Measurements from ENCODE around the gene AMH. TPM values are rescaled to one million over a fixed set of nuclear protein-coding genes. Genes with fewer than 3 reads are reported as not detected.

Gene AMH
- total and polyA plus RNA-seq, 2 donors, result 0.44 TPM; not detected in 1

DNA sequence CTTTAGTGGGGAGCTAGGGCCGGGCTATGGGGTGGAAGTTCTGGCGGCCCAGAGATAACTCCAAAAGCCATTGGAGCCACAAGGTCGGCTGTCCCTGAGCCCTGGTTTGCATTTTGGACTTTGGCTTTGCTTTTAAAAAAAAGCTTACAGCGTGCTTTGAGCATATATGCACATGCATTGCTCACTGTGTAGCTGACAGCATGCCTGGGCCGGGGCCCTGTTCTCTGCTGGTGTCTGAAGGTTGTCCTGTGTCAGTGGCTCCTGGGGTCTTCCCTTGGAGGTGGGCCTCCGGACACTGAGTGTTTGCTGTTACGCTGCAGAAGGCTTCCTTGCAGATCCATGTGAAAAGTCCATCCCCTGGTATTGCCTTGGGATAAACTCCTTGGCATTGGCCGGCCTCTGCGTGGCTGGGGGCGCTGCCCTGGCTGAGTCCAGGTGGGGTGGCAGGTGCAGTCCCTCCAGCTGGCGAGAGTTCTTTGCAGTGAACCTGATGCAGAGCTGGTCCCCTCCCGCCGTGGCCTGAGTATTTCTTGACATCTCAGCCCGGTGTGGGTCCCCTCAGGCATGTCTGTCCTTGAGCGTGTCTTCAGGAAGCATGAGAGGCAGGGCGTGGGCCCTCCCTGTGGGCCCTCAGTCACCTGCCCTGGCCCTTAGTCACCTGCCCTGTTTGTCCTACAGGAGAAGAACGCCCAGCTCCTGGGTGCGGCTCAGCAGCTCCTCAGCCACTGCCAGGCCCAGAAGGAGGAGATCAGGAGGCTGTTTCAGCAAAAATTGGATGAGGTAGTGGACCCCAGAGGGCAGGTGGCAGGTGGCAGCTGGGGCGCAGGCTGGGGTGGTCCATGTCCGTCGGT lies 36.0 kb upstream of the AMH start:
- Histone ChIP-seq H3K27ac (ENCODE audit: low read depth) (no peak overlapping the region), H3K4me1 (ENCODE audit: insufficient read depth) (no peaks in the 10 kb centered on the region), H3K4me3 (ENCODE audit: low read depth, low read length) (no peak overlapping the region), H3K36me3 (ENCODE audit: insufficient read depth) (peaks cover 18% of the 10 kb centered on the region)
- WGBS, result 92% methylated on average over 21 of the region's 21 CpGs
- DNase-seq (ENCODE audit: extremely low spot score), result no peak

GRCh38 chr19:2213799-2214198 lies 35.3 kb upstream of the AMH start:
- peaks cover 18% of the 10 kb centered on the region for H3K36me3 ChIP-seq (ENCODE audit: insufficient read depth)
- no peaks in the 10 kb centered on the region for H3K4me1 ChIP-seq (ENCODE audit: insufficient read depth)
- H3K4me3 ChIP-seq (ENCODE audit: low read depth, low read length), result no peak overlapping the region
- 83% methylated on average over 26 of the region's 26 CpGs for WGBS
- DNase-seq (ENCODE audit: extremely low spot score), result no peak
- no peak overlapping the region for H3K27ac ChIP-seq (ENCODE audit: low read depth)

DNA sequence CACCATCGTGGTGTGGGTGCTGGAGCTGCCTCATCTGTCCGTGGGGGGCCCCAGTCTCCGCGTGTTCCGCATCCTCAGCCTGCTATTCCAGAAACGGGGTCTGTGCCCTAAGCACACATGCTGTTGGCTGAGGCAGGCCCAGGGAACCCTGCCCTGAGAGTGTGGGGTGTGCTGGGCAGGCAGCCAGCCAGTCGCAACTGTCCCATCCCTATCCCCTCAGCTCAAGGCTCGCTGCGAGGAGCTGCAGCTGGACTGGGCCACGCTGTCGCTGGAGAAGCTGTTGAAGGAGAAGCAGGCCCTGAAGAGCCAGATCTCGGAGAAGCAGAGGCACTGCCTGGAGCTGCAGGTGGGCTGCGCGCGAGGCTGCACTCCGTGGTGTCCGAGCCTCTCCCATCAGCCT lies 34.9 kb upstream of the AMH start:
- WGBS, result 88% methylated on average over 17 of the region's 17 CpGs
- H3K36me3 ChIP-seq (ENCODE audit: insufficient read depth), result peaks cover 18% of the 10 kb centered on the region
- no peaks in the 10 kb centered on the region for H3K4me1 ChIP-seq (ENCODE audit: insufficient read depth)
- no peak for DNase-seq (ENCODE audit: extremely low spot score)
- H3K27ac ChIP-seq (ENCODE audit: low read depth), result no peak overlapping the region
- no peak overlapping the region for H3K4me3 ChIP-seq (ENCODE audit: low read depth, low read length)

GRCh38 chr19:2215281-2215751 lies 33.8 kb upstream of the AMH start:
- 78% methylated on average over 31 of the region's 31 CpGs for WGBS
- H3K36me3 ChIP-seq (ENCODE audit: insufficient read depth), result peaks cover 18% of the 10 kb centered on the region
- H3K27ac ChIP-seq (ENCODE audit: low read depth), result no peak overlapping the region
- no peaks in the 10 kb centered on the region for H3K4me1 ChIP-seq (ENCODE audit: insufficient read depth)
- DNase-seq (ENCODE audit: extremely low spot score), result no peak
- no peak overlapping the region for H3K4me3 ChIP-seq (ENCODE audit: low read depth, low read length)

GRCh38 chr19:2216361-2217225 lies 32.5 kb upstream of the AMH start:
- H3K36me3 ChIP-seq (ENCODE audit: insufficient read depth), result peaks cover 18% of the 10 kb centered on the region
- no peak overlapping the region for H3K4me3 ChIP-seq (ENCODE audit: low read depth, low read length)
- 95% methylated on average over 43 of the region's 43 CpGs for WGBS
- H3K27ac ChIP-seq (ENCODE audit: low read depth), result no peak overlapping the region
- DNase-seq (ENCODE audit: extremely low spot score), result no peak
- no peaks in the 10 kb centered on the region for H3K4me1 ChIP-seq (ENCODE audit: insufficient read depth)

- Histone ChIP-seq H3K36me3 (ENCODE audit: insufficient read depth) (peaks cover 15% of the 10 kb centered on the region), H3K27ac (ENCODE audit: low read depth) (no peak overlapping the region), H3K4me1 (ENCODE audit: insufficient read depth) (no peaks in the 10 kb centered on the region), H3K4me3 (ENCODE audit: low read depth, low read length) (no peak overlapping the region)
- WGBS, result 97% methylated on average over 22 of the region's 22 CpGs
- no peak for DNase-seq (ENCODE audit: extremely low spot score)
These were observed 31.5 kb upstream of the AMH start for GRCh38 chr19:2217591-2217990.

- H3K27ac ChIP-seq (ENCODE audit: low read depth), result no peak overlapping the region
- 96% methylated on average over 21 of the region's 21 CpGs for WGBS
- no peak for DNase-seq (ENCODE audit: extremely low spot score)
These were observed 29.4 kb upstream of the AMH start for GRCh38 chr19:2219726-2220125.

DNA sequence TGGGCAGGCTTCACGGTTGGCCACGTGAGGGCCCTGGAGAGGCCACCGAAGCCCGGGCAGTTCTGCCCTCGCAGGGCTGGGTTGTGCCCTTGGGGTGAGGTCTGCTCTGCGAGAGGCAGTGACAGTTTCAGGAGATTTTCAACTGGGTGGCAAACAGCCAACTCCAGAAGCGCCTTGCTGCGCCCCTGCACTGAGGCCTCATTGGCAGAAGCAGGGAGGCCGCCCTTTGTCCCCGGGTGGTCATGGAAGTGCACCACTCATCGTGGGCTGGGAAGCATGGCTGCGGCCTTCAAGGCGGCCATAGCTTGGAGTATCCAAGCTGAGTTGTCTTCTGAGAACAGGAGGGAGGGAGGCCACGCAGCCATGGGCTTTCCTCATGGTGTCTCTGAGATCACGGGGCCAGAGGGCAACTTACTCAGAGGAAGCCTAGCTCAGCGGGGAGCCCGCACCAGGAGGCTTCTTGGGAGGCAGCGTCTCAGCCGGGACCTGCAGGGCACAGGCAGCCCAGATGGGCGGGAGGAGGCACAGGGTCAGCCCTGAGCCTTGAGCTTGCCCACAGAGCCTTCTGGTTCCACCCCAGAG lies 27.8 kb upstream of the AMH start:
- 85% methylated on average over 20 of the region's 20 CpGs for WGBS
- H3K4me1 ChIP-seq (ENCODE audit: insufficient read depth), result no peaks in the 10 kb centered on the region
- peaks cover 7% of the 10 kb centered on the region for H3K36me3 ChIP-seq (ENCODE audit: insufficient read depth)
- no peak overlapping the region for H3K4me3 ChIP-seq (ENCODE audit: low read depth, low read length)
- H3K27ac ChIP-seq (ENCODE audit: low read depth), result no peak overlapping the region
- DNase-seq (ENCODE audit: extremely low spot score), result no peak

More at GRCh38 chr19:2219726-2220125, 29.4 kb upstream of the AMH start:
- Histone ChIP-seq H3K4me1 (ENCODE audit: insufficient read depth) (no peaks in the 10 kb centered on the region), H3K36me3 (ENCODE audit: insufficient read depth) (peaks cover 9% of the 10 kb centered on the region), H3K4me3 (ENCODE audit: low read depth, low read length) (no peak overlapping the region)

GRCh38 chr19:2221918-2222317 lies 27.2 kb upstream of the AMH start:
- H3K4me3 ChIP-seq (ENCODE audit: low read depth, low read length), result no peak overlapping the region
- no peaks in the 10 kb centered on the region for H3K4me1 ChIP-seq (ENCODE audit: insufficient read depth)
- peaks cover 7% of the 10 kb centered on the region for H3K36me3 ChIP-seq (ENCODE audit: insufficient read depth)
- H3K27ac ChIP-seq (ENCODE audit: low read depth), result no peak overlapping the region
- DNase-seq (ENCODE audit: extremely low spot score), result no peak
- WGBS, result 80% methylated on average over 20 of the region's 20 CpGs

DNA sequence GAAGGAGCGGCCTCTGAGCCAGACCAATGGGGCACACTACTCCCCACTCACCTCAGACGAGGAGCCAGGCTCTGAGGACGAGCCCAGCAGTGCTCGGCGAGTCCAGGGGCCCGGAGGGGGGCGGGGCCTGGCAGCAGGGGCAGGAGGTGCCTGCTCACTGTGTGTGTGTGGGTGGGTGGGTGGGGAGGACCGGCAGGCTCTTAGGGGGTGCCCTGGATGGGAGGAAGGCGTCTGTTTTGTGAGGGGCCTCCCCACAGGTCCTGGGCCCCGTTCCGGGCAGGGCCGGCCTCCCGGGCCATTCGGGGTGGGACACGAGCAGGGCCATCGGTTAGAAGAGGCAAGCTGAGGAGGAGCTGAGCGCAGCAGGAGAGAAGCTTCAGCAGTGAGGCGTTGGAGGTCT lies 25.7 kb upstream of the AMH start:
- DNase-seq (ENCODE audit: extremely low spot score), result no peak

GRCh38 chr19:2223959-2224358 lies 25.2 kb upstream of the AMH start:
- DNase-seq (ENCODE audit: extremely low spot score), result no peak
- Histone ChIP-seq H3K27ac (ENCODE audit: low read depth) (no peak overlapping the region), H3K4me1 (ENCODE audit: insufficient read depth) (no peaks in the 10 kb centered on the region), H3K36me3 (ENCODE audit: insufficient read depth) (peaks cover 3% of the 10 kb centered on the region), H3K4me3 (ENCODE audit: low read depth, low read length) (no peak overlapping the region)
- WGBS, result 90% methylated on average over 14 of the region's 14 CpGs

More for the DNA sequence above, 25.7 kb upstream of the AMH start:
- Histone ChIP-seq H3K4me3 (ENCODE audit: low read depth, low read length) (no peak overlapping the region), H3K4me1 (ENCODE audit: insufficient read depth) (no peaks in the 10 kb centered on the region), H3K36me3 (ENCODE audit: insufficient read depth) (peaks cover 3% of the 10 kb centered on the region), H3K27ac (ENCODE audit: low read depth) (no peak overlapping the region)
- WGBS, result 85% methylated on average over 18 of the region's 18 CpGs

GRCh38 chr19:2224754-2225349 lies 24.3 kb upstream of the AMH start:
- Histone ChIP-seq H3K4me3 (ENCODE audit: low read depth, low read length) (no peak overlapping the region), H3K4me1 (ENCODE audit: insufficient read depth) (no peaks in the 10 kb centered on the region), H3K27ac (ENCODE audit: low read depth) (no peak overlapping the region), H3K36me3 (ENCODE audit: insufficient read depth) (peaks cover 3% of the 10 kb centered on the region)
- WGBS, result 90% methylated on average over 13 of the region's 13 CpGs
- no peak for DNase-seq (ENCODE audit: extremely low spot score)

DNA sequence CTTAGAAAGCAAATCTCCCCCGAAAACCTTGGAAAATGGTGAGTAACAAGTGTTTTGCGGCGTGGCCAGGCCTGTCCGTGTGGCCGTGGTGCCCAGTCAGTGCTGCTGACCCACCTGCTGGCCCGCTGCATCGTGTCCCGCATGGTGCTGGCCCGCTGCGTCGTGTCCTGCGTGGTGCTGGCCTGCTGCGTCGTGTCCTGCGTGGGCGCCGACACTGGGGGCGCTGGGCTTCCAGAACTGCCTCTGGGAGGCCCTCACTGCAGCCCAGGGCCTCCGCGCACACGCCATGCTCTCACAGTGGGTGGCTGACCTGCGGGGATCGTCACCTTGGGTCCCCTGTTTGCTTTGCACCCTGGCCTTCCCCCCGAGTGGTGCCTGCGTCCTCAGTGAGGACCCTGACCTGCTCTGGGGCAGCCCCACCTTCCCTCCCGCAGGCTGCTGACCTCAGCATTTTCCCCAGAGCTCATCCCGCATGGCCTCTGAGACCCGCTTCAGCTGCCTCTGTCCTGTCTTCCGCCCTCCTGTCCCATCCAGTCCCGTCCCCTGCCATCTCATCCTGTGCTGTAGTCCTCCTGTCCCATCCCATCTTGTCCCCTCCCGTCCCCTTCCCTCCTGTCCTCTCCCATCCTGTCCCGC lies 23.6 kb upstream of the AMH start:
- no peak overlapping the region for H3K27ac ChIP-seq (ENCODE audit: low read depth)
- peaks cover 3% of the 10 kb centered on the region for H3K36me3 ChIP-seq (ENCODE audit: insufficient read depth)
- no peak for DNase-seq (ENCODE audit: extremely low spot score)
- H3K4me3 ChIP-seq (ENCODE audit: low read depth, low read length), result no peak overlapping the region
- WGBS, result 92% methylated on average over 32 of the region's 32 CpGs
- H3K4me1 ChIP-seq (ENCODE audit: insufficient read depth), result no peaks in the 10 kb centered on the region

Data from urinary bladder (tissue), 4 donors.